OCI-LY3 (cell line): ENCODE results near the gene DHX30.

Experiments used
- CTCF ChIP-seq: fragments of 200-600, 300-600 bp; sonication (generic); IDR thresholded peaks from 2 replicates; pipeline ENCODE4 v1.5.1; 2014; ENCODE audit warnings: antibody characterized with exemption, low read length, low read depth
- EZH2phosphoT487 ChIP-seq: fragments of 200-600 bp; shearing (Covaris generic); IDR thresholded peaks from 2 replicates; pipeline ENCODE4 v1.6.1; 2018; ENCODE audit warnings: antibody characterized with exemption, mixed run types, low read depth

DNA sequence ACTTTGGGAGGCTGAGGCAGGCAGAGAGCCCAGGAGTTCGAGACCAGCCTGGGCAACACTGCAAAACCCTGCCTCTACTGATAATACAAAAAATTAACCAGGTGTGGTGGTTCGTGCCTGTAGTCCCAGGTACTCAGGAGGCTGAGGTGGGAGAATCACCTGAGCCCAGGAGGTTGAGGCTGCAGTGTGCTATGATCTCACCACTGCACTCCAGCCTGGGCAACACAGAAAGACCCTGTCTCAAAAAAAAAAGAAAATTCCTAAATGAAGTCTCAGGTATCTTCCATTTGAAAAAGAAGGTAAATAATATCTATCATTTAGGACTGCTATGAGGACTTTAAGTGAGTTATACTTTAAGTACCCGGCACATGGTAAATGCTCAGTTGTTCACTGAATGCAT, 24.2 kb upstream of the DHX30 start:
- TF ChIP-seq CTCF, result no peak
- no peak for TF ChIP-seq EZH2phosphoT487
